Measurements from ENCODE around the gene SEMA6D.

The SEMA6D gene

DNA sequence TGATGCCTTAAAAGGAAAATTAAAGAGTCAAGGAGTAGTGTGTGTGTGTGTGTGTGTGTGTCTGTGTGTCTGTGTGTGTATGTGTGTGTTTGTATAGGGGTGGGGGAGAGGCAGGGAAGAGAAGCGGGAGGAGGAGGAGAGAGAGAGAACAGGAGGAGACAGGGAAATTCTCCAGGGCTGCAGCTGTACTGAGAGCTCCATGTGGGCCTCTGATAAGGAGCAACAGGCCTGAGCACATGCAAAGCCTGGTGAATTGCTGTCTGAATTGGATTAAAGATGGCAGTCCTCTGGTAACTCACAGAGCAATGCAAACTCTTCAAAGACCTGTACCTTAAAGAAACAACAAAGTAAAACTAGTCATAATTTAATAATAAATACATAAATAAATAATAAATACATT, 70.6 kb downstream of the SEMA6D start:
- DNase-seq (ENCODE audit: low read depth): no peak

GRCh38 chr15:47788685-47789084, 71.4 kb downstream of the SEMA6D start:
- no peak for DNase-seq (ENCODE audit: low read depth)

- no peak for DNase-seq (ENCODE audit: low read depth)
Measured at GRCh38 chr15:47791161-47791560, 73.9 kb downstream of the SEMA6D start.

- DNase-seq (ENCODE audit: low read depth): no peak
Measured at GRCh38 chr15:47792231-47792630, 74.9 kb downstream of the SEMA6D start.

DNA sequence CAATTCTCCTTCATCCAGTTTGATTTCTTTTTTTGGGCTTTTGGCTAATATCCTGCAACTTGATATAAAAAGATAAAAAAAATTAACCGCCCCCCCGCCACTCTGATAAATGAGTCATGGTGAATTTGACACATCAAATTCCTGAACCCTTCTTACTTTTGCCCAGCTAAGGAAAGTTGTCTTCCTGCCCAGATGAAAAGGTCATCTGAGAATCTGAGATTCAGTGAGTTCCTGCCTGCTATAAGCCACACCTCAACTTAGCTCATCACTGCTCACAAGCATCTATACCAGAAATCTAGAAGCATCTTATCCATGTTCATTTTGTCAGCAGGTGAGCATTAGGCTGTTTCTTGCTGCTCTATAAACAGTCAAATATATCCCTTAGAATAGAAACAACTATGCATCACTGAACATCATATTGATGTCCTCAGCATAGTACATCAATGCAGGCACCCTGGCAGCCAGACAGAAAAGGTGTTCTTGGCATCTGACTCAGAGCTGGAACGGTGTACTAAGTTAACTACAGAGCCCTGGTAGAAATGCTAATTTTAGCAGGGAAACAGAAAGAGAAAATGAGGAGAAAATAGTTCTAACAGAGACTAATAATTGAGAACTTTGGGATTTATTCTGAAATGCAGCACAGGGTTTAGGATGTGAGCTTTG, 77.1 kb downstream of the SEMA6D start:
- DNase-seq (ENCODE audit: low read depth): no peak

DNA sequence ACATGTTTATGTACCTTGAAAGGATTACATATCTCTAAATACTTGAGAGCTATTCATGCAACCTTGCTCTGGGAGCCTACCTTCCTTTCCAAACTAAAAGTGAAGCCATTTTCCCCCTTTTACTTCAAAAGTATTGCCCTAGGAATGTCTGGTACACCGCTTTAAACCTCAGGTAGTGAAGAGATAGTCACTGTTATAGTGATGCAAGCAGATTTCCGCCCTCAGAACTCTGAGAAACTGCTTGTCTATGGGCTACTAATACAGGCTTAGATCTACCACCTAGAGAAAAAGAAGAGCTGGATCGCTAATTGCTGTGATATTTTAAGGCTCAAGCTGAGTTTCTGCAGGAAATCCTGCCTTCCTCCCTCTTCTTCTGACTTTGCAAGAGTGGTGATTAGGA, 78.6 kb downstream of the SEMA6D start:
- DNase-seq (ENCODE audit: low read depth): no peak

DNA sequence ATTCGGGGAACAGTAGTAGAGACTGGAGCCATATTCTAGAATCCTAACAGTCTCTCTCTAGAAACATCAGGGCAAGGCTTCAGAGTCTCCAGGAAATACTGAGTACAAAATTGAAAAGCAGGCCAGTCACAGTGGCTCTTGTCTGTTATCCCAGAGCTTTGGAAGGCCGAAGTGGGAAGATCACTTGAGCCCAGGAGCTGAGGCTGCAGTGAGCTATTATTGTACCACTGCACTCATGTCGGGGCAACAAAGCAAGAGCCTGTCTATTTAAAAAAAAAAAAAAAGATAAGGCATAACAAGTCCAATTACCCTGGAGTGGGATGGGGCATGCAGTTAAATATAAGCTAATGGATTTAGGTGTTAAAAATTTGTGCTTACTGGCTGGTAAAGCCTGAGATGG, 79.0 kb downstream of the SEMA6D start:
- no peak for DNase-seq (ENCODE audit: low read depth)

GRCh38 chr15:47796830-47797229, 79.5 kb downstream of the SEMA6D start:
- DNase-seq (ENCODE audit: low read depth): no peak

DNA sequence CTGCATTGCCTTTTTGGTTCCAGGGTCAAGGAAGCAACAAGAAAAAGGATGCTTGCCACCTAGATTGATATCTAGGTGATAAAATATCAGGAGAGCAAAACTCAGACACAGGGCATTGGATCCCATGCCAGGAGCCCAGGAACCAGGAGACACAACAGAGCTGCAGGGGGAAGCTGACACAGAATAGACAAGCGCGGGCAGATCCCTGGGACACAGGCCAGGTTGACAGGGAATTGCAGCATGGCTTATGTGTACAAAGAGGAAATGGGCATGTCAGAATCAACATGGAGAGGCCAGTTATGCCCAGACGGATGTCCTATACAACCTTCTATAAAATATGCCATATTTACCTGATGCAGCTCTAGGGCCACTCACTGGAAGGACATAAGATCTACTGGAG, 84.2 kb downstream of the SEMA6D start:
- DNase-seq (ENCODE audit: low read depth): no peak

GRCh38 chr15:47802216-47802615, 84.9 kb downstream of the SEMA6D start:
- no peak for DNase-seq (ENCODE audit: low read depth)

DNA sequence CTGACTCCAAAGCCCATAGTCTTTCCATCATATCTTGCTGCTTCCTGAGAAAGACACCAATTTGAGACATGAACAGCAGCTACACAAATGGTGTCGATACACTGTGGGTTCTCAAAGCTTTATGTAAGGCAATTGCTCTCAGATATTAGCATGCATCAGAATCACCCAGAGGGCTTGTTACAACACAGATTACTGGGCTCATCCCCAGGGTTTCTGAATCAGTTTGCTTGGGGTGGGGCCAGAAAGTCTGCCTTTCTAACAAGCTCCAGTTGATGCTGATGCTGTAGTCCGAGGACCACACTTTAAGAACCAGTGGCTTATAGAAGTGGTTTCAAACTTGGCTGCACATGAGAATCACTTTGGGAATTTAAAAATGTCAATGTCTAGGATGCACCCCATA, 86.5 kb downstream of the SEMA6D start:
- no peak for DNase-seq (ENCODE audit: low read depth)

- no peak for DNase-seq (ENCODE audit: low read depth)
Measured at GRCh38 chr15:47804733-47805132, 87.4 kb downstream of the SEMA6D start.

GRCh38 chr15:47806008-47806407, 88.7 kb downstream of the SEMA6D start:
- no peak for DNase-seq (ENCODE audit: low read depth)

DNA sequence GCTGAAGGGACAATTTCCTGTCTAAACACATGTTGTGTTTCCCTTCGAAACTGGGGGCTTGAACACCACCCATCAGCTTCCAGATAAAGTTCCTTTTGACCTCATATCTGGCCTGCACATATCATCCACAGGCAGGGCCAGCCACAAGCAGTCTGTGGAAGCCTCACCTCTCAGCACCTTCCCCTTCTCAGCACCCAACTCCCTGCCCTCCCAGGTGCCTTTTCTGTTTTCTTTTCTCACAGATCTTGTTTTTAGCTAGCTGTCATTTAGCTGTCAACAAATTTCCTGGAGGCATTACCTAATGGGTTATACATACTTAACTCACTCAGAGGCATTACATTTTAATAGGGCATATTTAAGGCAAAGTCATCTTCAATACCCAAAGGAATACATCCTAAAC, 93.9 kb downstream of the SEMA6D start:
- DNase-seq (ENCODE audit: low read depth): no peak

GRCh38 chr15:47812470-47812999, 95.2 kb downstream of the SEMA6D start:
- DNase-seq (ENCODE audit: low read depth): no peak

DNA sequence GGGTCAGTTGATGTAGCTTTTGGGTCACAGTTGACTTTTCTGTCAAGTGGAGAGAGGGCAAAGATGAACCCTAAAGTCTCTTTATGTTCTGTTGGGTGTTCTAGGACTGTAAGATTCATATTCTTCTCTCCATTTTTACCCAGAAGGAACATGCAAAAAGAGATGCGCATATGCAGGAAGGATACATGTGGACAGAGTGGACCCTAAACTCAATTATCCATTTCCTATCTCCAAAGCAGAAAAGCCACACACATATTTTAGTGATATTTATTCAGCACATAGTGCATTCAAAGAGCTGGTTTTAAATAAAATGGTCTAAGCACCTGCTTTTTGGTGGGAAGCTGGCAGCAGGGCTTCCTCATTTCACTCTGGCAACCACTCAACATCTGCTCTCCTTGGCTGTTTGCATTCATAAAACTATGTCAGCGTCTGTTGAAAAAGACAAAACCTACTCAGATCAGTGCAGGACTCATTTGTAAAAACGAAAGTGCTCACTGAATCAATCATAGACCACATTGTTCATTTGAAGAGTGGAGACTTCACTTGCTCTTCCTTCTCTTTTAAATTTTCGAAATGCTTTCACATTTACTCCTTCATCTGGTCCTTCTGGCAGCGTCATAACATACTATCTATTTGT, 96.6 kb downstream of the SEMA6D start:
- DNase-seq (ENCODE audit: low read depth): no peak

DNA sequence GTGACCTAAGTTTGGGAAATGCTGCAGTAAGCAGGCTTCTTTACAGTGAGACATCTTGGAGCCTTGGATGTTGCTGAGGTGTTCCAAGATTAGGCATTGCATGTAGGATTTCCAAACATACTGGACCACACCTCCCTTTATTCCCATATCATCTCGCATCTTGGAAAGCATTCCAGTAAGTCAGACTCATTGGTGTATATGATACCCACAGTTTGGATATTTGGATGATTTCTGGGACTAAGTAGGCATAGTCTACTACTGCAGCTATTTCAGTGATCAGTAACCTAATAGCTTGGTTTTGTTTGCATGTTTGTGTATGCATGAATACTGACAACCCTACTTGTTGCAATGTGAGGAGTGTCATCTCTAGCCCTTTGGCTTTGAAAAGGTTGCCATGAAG, 97.3 kb downstream of the SEMA6D start:
- no peak for DNase-seq (ENCODE audit: low read depth)

DNA sequence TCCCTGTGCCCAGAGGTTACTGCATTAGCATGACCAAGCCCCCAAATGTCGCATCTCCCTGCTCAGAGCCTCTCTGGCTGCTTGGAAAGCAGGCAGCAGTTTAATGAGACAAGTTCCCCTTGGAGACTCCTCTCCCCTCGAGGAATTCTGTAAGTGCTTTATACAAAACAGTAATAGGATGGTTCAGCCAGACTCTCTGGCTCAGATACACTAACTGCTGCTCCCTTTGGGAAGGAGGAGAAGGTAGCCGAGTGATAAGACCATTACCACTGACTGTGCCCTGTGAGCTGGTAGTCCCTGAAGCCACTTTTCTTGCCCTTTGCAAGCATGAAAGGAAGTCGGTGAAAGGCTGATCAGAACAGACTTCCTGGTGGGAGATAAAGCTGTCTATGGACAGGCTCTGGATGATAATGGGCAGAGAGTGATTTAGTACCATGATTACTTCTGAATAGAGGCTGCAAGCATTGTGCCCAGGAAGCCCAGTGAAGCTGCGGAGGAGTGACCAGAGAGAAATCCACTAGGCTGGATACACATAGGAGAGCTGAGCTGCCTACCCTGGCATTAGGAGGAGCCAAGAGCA, 100.8 kb downstream of the SEMA6D start:
- DNase-seq (ENCODE audit: low read depth): no peak

GRCh38 chr15:47819158-47819557, 101.9 kb downstream of the SEMA6D start:
- no peak for DNase-seq (ENCODE audit: low read depth)

DNA sequence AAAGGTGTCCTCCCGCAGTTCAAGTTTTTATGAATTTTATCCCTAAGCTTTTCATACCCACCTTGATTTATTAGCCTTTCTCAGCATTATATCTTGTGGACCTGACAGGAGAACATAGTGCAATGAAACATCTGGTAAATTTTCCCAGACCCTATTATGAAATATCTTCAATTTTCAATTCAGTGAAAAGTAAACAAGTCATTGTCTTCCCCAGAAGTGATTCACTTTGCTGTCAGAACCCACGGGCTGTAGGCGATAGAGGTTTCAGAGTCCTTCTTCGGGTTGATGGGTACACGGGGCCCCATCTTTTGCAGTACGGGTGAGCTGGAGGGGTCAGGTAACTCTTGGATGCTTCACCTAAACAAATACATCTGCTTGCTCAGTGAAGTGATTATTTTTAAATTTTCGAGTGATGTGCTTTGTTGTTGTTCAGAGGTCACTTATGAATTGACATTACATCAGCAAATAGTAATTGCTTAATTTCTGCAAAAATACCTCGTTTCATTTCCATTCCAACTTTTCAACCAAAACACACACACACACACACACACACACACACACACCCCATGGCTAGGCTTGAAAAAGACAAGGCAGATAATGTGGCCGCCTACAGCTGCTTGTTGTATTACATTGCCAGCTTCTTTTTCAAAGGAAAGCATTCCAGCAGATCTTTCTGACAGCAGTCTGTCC, 102.9 kb downstream of the SEMA6D start:
- no peak for DNase-seq (ENCODE audit: low read depth)

GRCh38 chr15:47820747-47821319, 103.5 kb downstream of the SEMA6D start:
- no peak for DNase-seq (ENCODE audit: low read depth)

GRCh38 chr15:47822048-47822447, 104.7 kb downstream of the SEMA6D start:
- DNase-seq (ENCODE audit: low read depth): no peak
